ENCODE results near the gene TJAP1. TPM values are rescaled to one million over a fixed set of nuclear protein-coding genes. Genes with fewer than 3 reads are reported as not detected.

Gene TJAP1
- polyA plus RNA-seq, 1 donor (not counting 4 experiments of a cell fraction or from before 2014, with no cell fraction given) = 23.3 TPM

DNA sequence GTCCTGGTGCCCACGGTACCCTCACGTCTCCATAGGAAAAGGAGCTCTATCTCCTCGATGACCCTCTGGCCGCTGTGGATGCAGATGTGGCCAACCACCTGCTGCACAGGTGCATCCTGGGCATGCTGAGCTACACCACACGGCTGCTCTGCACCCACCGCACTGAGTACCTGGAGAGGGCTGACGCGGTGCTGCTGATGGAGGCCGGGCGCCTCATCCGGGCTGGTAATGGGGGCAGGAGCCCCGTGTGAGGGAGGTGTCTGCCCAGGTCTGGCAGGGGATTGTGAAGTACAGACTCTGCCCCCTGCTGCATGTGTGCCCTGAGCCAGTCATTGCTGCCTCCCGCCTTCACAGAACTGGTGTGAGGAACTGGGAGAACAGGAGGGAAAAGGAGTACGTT is 34.4 kb upstream of the TJAP1 start:
- Histone ChIP-seq H3K4me1 (ENCODE audit: control insufficient read depth, extremely low read depth, insufficient read depth, low read length) (no peaks in the 10 kb centered on the region), H3K79me2 (ENCODE audit: control insufficient read depth, insufficient read depth, low read length) (no peaks in the 10 kb centered on the region), H3K4me2 (ENCODE audit: control insufficient read depth, extremely low read depth, insufficient read depth, low read depth, low read length) (no peak overlapping the region), H3K27me3 (ENCODE audit: control insufficient read depth, extremely low read depth, insufficient read depth, low read length) (no peaks in the 10 kb centered on the region), H3K9ac (ENCODE audit: control insufficient read depth, extremely low read depth, insufficient read depth, low read length) (no peak overlapping the region), H2AFZ (ENCODE audit: control insufficient read depth, low read length) (no peak overlapping the region), H3K27ac (ENCODE audit: control insufficient read depth, insufficient read depth, low read length) (no peak overlapping the region), H3K9me1 (ENCODE audit: control insufficient read depth, extremely low read depth, insufficient read depth, low read length) (no peaks in the 10 kb centered on the region), H3K9me3 (ENCODE audit: control insufficient read depth, low read depth, low read length) (no peaks in the 10 kb centered on the region), H3K4me3 (ENCODE audit: control insufficient read depth in 2 of 3, extremely low read depth in 1 of 3, insufficient read depth in 2 of 3, low read depth in 1 of 3, low read length in 3 of 3) (no peak overlapping the region), H4K20me1 (ENCODE audit: control insufficient read depth, extremely low read depth, insufficient read depth, low read length) (no peaks in the 10 kb centered on the region), H3K36me3 (ENCODE audit: control insufficient read depth in 2 of 2, extremely low read depth in 1 of 2, insufficient read depth in 2 of 2, low read length in 2 of 2) (peaks cover 35 to 51% of the 10 kb centered on the region in 2 experiments)
- dilution Hi-C loops (cut with MboI; ENCODE audit: extremely low pct_ligation_motif_present, low sequenced_read_pairs) = no loop called here
- TF ChIP-seq, protein P1, sequence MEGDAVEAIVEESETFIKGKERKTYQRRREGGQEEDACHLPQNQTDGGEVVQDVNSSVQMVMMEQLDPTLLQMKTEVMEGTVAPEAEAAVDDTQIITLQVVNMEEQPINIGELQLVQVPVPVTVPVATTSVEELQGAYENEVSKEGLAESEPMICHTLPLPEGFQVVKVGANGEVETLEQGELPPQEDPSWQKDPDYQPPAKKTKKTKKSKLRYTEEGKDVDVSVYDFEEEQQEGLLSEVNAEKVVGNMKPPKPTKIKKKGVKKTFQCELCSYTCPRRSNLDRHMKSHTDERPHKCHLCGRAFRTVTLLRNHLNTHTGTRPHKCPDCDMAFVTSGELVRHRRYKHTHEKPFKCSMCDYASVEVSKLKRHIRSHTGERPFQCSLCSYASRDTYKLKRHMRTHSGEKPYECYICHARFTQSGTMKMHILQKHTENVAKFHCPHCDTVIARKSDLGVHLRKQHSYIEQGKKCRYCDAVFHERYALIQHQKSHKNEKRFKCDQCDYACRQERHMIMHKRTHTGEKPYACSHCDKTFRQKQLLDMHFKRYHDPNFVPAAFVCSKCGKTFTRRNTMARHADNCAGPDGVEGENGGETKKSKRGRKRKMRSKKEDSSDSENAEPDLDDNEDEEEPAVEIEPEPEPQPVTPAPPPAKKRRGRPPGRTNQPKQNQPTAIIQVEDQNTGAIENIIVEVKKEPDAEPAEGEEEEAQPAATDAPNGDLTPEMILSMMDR (optimal IDR thresholded peaks at IDR 0.05 in 1 of 3, IDR thresholded peaks at IDR 0.05 in 1 of 3, conservative IDR thresholded peaks at IDR 0.05 in 1 of 3; ENCODE audit: extremely low read depth in 1 of 3, insufficient read depth in 2 of 3, low read length in 3 of 3) = no peak
- TF ChIP-seq EZH2 (IDR thresholded peaks at IDR 0.05; ENCODE audit: low read length) = no peak
- no peak for FAIRE-seq
- DNase-seq (ENCODE audit: low read depth, low spot score) = no peak

DNA sequence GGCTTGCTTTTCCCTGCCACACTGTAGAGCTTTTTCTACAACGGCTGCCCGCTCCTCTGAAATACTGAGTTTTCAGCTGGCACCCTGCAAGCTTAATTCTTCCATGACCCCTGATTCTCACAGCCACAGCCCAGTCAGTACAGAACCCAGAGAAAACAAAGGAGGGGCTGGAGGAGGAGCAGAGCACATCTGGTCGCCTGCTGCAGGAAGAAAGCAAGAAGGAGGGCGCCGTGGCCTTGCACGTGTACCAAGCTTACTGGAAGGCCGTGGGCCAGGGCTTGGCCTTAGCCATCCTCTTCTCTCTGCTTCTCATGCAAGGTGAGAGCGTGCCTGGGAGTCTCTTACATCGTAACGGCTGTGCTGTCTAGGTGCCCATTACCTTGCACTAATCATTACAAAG is 33.3 kb upstream of the TJAP1 start:
- H2AFZ ChIP-seq (ENCODE audit: control insufficient read depth, low read length) = no peak overlapping the region
- no peaks in the 10 kb centered on the region for H3K27me3 ChIP-seq (ENCODE audit: control insufficient read depth, extremely low read depth, insufficient read depth, low read length)
- no peaks in the 10 kb centered on the region for H3K9me1 ChIP-seq (ENCODE audit: control insufficient read depth, extremely low read depth, insufficient read depth, low read length)
- H3K9me3 ChIP-seq (ENCODE audit: control insufficient read depth, low read depth, low read length) = no peaks in the 10 kb centered on the region
- no peaks in the 10 kb centered on the region for H4K20me1 ChIP-seq (ENCODE audit: control insufficient read depth, extremely low read depth, insufficient read depth, low read length)
- no peak for TF ChIP-seq EZH2 (IDR thresholded peaks at IDR 0.05; ENCODE audit: low read length)
- TF ChIP-seq, protein P1 (optimal IDR thresholded peaks at IDR 0.05 in 1 of 3, IDR thresholded peaks at IDR 0.05 in 1 of 3, conservative IDR thresholded peaks at IDR 0.05 in 1 of 3; ENCODE audit: extremely low read depth in 1 of 3, insufficient read depth in 2 of 3, low read length in 3 of 3) = no peak
- dilution Hi-C loops (cut with MboI; ENCODE audit: extremely low pct_ligation_motif_present, low sequenced_read_pairs) = no loop called here
- H3K36me3 ChIP-seq (ENCODE audit: control insufficient read depth in 2 of 2, extremely low read depth in 1 of 2, insufficient read depth in 2 of 2, low read length in 2 of 2) = peaks cover 39 to 49% of the 10 kb centered on the region in 2 experiments
- H3K4me1 ChIP-seq (ENCODE audit: control insufficient read depth, extremely low read depth, insufficient read depth, low read length) = no peaks in the 10 kb centered on the region
- DNase-seq (ENCODE audit: low read depth, low spot score) (no peak), FAIRE-seq (no peak)
- H3K4me2 ChIP-seq (ENCODE audit: control insufficient read depth, extremely low read depth, insufficient read depth, low read depth, low read length) = no peak overlapping the region
- no peak overlapping the region for H3K4me3 ChIP-seq (ENCODE audit: control insufficient read depth in 2 of 3, extremely low read depth in 1 of 3, insufficient read depth in 2 of 3, low read depth in 1 of 3, low read length in 3 of 3)
- no peak overlapping the region for H3K9ac ChIP-seq (ENCODE audit: control insufficient read depth, extremely low read depth, insufficient read depth, low read length)
- no peak overlapping the region for H3K27ac ChIP-seq (ENCODE audit: control insufficient read depth, insufficient read depth, low read length)
- no peaks in the 10 kb centered on the region for H3K79me2 ChIP-seq (ENCODE audit: control insufficient read depth, insufficient read depth, low read length)

Measured in keratinocyte (primary cell).